ENCODE results near the gene NKX1-1.
"Not testable (repeated sequence)": the region's sequence is repeated elsewhere in the genome, so short reads cannot be mapped to it uniquely, and the experiment has no call there.

The NKX1-1 gene

DNA sequence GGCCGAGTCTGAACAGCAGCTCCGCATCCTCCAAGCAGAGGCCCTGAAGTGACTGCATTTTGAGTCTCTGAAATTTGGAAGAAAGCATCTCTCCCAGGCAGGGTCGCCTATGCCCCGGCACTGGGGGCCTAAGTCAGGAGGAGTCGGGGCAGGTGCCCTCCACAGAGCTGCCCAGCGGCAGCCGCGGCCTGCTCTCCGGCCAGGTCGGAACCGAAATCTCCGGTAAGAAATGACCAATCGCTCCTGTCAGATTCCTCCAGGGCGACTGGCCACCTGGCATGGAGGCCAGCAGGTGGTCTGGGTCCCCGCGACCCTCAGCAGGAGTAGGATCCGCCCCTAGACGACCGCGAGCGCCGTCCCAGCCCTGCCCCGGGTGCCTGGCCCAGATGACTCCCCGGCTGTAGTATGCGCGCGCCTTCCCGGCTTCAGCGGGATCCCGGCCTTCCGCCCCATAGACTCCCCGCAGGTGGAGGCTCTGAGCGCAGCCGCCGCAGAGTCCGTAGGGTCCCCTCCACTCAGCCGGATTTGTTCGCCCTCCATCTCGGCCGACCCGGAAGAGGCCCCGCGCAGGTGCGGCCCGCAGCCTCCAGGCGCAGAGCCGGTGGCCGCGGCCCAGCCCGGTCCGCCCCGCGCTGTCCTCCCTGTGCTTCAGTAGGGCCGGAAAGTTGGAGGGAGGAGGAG, 1.5 kb downstream of the NKX1-1 start:
- no peak for DNase-seq (ENCODE audit: low read depth in 2 of 2)

DNA sequence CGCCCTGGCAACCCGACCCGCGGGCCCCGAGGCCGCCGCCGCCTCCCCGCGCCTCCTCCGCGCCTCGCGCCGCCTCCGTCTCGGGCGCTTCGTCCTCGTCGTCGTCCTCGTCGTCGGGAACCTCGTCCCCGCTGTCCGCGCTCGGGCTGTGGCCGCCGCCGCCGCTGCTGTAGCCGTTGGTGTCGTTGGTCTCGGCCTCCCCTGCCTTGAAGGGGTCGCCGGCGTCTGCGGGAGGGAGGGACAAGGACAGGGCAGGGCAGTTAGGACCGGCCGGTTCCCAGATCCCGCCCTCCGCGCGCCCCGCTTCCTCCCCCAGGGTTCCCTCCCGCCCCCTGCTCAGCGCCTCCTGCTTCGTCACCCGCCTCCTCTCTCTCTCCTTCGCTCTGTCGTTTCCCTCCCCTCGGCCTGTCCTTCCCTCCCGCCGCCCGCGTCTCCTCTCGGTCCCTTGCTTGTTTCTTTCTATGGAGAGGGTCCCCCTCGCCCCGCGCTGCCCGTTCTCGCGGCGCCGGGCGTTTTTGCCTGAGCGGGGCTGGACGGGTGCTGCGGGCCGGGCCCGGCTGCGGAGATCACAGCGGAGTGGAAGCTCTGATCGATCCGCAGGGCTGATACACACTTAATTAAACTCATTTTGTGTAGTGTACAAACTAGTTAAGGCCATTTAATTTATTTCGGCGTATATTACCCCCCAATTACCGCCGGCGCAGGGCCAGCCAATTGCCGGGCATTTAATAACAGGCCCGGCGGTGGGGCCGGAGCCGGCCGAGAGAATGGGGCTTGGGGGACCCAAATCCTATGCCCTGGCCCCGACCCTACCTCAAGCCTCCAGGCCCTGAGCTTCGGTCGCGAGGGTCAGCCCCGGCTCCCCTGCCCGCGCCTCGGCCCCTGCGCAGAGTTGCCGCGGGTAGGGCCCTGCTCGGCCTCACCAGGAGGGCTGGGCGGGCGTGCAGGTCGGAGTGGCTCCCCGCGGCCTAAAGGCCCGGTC, 2.4 kb downstream of the NKX1-1 start:
- no peak for DNase-seq (ENCODE audit: low read depth in 2 of 2)

DNA sequence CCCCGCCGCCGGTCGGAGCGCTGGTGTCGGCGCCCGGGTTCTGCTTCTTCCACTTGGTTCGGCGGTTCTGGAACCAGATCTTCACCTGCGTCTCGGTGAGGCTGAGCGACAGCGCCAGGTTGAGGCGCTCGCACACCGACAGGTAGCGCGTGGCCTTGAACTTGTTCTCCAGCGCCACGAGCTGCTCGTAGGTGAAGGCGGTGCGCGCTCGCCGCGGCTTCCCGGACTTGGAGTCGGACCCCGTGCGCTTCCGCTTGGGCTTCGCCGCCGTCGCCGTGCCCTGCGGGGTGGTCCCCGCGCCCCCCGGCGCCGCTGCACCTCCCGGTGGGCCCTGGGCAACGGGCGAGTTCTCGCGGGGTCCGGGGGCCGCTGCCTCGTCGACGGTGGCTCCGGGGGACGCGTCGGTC, 3.1 kb downstream of the NKX1-1 start:
- DNase-seq (ENCODE audit: low read depth in 2 of 2) = no peak

DNA sequence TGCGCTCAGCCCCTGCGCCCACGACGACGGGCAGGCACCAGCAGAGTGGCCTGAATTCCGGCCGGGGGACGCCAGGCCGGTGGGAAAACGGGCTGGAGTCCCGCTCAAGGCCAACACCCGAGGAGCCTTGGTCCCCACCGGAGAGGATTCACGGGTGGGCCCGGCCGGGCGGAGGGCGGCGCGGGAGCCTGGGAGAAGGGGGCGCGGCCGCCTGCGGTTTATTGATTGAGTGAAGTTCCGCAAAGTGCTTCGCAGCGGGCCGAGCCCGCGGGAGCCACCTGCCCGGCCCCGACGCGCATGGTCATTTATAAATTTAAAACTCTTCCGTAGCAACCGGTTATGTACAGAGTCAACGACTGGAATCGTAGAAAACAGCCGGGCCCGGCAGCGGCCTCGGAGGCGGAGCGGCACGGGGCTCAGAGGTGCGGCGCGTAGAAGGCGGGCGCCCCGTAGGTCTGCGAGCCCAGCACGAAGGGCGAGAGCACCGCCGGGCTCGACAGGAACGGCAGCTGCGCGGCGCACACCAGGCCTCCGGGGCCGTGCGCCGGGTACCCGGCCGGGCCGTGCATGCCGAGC, 3.6 kb downstream of the NKX1-1 start:
- DNase-seq (ENCODE audit: low read depth in 2 of 2) = no peak

DNA sequence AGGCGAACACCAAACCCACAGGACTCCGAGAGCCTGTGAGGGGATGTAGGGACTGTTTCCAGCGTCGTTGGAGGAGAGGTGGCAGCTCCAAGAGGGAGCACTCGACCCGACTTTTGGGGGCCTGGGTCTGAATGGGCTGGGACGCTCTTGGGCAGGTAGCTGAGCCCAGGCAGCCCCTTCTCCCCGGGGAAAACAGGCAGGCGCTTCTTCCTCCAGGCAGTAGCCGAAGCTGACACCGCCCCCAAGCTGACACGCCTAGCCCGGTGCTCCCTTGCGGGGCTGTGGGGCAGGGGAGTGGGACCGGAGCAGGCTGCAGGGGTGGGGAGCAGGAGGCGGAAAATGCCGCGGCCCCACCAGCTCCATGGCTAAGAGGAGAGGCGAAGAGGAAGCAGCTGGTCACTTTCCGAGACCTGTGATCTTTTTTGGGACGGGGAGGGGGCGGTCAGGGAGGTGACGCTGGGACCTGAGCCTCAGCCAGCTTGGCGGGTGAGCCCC, 4.2 kb downstream of the NKX1-1 start:
- no peak for DNase-seq (ENCODE audit: low read depth in 2 of 2)

DNA sequence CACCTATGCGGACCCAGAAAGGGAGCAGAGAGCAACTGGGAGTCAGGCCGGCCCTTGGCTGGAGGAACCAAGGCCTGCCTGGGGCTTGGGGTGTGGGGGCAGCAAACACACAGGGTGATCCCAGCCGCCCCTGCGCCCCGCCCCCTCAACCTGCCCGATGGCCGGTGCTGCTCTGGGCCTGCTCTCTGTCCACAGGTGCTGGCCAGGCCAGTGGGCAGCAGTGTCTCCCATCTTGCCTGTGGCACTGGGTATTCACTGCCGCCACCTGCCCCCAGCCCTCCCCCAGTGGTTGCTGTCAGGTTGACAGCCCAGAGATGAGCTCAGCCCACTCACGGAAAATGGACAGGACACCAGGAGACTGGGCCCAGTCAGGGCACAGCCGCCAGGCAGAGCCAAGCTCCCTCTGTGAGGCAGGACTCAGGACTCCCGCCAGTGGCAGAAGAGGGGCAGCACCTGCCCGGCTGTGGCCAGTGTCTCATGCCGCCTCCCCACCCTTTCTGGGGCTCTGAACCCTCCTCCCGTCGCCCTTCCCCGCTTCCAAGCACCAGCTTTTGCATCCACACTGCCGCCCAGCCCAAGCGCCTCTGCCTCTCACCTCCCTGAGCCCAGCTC, 4.7 kb downstream of the NKX1-1 start:
- no peak for DNase-seq (ENCODE audit: low read depth in 2 of 2)

DNA sequence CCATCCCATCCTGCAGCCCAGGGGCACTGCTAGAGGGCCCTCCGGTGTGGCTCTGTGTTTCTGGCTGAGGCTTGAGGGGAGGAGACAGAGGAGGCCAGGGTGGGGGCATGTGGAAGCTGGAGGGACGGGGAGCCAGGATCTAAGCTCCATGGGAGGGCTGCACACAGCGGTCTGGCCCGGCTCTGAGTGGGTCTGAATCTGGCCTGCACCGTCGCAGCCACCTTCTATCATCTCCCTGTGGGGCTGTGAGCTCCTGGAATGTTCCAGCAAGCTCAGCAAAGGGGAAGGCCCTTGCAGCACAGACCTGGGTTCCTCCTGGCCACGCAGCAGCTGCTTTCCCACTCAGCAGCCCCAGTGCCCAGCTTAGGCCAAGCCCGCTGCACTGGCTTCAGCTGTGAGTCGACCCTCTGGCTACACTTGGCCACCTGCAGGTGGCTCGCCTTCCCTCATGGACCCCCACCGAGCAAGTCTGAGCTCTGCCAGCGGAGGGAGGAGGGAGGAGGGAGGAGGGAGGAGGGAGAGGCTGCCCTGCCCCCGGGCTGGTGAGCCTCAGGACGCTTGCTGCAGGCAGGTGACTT, 5.3 kb downstream of the NKX1-1 start:
- no peak for DNase-seq (ENCODE audit: low read depth in 2 of 2)

DNA sequence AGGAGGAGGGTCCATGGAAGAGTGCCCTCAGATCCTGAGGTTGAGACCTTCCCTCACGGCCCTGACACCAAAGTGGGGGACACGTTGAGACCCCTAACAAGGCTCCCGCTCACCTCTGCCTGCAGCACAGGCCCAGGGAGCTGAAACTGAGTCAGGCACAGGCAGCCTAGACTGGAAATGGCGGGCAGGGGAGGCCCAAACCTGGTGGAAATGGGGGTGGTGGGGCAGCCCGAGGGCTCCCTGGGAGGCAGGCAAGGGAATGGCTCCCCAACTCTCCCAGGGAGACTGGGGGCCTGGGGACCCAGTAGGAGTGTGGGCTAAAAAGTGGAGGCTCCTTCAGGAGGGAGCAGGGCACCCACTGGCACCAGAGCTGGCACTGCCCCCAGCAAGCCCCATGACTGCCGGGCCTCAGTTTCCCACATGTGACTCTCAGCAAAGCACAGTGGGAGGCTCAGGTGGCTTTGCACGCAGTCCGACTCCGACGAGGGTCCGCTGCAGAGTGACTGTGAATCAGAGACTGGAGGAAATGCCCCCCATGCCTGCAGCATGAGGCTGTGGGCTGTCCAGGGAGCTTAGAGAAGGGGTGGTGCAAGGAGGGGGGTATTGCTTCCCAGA, 5.9 kb downstream of the NKX1-1 start:
- DNase-seq (ENCODE audit: low read depth in 2 of 2) = no peak

DNA sequence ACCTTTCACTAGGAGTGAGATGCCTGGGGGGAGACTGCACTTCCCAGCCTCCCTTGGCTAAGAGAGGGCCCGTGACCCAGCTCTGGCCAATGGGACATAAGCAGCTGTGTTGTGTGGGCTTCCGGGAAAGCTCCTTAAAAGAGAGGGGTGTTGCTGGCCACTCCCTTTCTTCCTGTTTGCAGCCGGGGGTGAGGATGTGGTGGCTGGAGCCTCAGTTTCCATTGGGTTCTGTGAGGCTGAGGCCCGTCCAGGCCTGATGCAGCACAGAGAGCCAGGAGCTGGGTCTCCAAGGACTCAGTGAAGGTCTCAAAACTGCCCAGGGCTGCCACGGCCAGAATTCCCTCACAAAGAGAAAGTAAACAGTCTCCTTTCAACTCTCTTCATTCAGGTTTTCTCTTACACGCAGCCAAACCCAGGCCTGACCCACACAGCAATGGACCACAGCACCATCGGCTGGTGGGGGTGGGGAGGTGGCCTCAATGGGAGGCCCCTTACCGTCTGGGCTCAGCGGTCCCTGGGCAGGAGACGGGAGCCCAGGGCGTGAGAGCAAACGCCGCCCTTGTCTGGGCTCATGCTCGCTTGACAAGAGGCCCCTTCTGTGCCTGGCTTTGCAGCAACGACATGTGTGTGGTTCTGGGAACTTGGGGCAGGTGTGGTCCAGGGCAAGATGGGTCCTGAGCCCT, 6.6 kb downstream of the NKX1-1 start:
- no peak for DNase-seq (ENCODE audit: low read depth in 2 of 2)

DNA sequence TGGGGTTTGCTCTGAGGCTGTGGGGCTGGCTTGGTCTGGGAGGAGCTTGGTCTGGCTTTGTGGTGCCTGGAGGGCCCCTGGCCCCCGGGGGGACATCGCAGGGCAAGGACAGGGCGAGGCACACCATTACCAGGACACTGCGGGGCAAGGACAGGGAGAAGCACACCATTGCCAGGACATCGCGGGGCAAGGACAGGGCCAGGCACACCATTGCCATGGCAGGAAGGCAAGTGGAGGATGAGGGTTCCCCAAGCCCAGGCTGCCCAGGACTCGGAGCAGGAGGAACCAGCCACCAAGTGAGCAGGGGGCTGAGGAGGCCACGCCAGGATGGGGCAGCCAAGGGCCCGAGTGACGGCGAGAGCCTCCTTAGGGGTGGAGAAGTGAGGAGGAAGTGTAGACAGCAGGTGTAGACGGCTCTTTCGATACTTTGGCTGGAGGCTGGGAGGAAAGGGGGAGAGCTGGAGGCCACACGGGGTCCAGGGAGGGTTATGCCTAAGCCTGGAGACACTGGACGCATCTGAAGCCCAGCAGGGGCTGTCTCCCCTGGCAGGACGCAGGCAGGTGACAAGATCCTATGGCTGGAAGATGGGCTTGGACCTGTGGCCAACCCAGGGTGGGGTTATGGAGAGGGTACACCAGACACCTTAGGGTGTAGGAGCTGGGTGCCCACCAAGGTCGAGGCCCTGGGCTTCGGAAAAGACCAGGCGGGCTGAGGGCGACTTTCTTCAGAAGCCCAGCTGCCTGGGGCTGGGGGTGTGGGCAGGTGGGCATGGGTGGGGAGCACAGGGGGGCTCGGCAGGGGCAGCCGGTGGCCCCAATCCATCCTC, 7.3 kb downstream of the NKX1-1 start:
- DNase-seq (ENCODE audit: low read depth in 2 of 2) = no peak

DNA sequence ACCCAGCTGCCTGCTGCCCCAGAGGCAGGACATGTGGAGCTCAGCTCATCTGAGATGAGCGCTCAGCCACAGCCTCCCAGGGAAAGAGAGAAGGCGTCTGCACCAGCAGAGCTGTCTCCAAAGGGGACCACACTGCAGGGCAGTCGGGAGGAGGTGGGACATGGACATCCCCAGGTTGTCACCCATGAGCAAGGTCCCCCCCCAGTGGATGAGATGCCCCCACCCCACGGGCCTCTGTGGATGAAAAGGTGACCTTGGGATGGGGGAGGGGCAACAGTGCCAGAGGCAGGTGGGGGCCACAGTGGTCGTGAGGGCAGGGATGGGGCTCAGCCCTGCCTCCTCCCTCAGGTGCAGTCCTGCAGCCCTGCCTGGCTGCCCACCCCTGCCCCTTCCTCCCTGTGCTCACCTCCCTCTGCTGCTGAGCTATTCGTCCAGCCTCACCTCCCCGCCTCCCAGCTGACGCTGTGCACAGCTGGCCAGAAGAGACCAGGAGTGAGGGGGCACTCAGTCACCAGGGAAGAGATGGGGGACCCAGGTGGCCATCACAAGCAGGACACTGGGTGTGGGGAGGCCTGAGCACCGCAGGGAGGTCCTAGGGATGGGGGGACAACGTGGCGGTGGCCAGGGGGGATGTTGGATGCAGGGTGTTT, 9.3 kb downstream of the NKX1-1 start:
- DNase-seq (ENCODE audit: low read depth in 2 of 2) = no peak

DNA sequence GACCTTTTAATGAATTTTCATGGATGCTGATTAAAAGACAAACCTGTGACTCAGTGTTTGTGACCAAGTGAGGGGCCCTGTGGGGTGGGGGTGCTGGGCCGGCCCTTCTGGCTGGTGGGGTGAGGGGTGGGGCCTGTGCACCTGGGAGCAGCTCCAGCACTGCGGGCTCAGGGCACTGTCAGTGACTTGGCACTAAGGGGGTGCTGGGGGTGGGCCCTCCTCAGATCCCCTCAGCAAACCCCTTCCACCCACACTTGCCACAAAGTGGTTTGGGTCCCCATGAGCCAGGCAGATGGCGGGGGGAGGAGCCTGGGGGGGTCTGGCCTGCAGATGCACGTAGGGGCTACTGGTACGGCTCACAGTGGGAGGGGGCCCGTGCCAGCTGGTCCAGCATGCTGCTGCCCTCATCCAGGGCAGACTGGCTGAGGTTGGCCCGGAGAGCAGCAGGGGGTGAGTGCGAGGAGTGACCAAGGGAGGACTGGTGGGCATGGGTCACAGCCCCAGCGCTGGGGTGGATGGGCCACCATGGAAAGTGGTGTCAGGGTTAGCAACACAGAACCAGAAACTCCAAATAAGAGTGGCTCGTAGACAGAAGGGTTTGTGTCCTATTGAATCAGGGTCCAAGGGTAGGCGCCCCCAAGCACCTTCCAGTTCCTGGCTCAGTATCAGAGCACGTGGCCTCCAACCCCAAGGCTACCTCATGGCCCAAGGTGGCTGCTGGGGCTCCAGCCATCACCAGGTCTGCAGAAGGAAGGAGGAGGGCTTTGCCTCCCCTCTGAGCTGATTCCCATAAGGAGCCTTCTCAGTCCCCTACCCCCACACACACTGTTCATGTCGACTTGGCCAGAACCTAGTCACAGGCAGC, 10.1 kb downstream of the NKX1-1 start:
- no peak for DNase-seq (ENCODE audit: low read depth in 2 of 2)

DNA sequence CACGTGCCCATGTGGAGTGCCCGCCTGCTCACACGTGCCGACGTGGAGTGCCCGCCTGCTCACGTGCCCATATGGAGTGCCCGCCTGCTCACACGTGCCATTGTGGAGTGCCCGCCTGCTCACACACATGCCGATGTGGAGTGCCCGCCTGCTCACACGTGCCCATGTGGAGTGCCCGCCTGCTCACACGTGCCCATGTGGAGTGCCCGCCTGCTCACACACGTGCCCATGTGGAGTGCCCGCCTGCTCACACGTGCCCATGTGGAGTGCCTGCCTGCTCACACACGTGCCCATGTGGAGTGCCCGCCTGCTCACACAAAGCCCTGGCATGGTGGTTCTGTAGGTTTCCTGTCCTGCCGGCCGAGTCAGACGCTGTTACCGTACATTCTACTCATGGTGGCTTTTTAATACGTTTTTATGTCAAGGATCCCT, 10.8 kb downstream of the NKX1-1 start:
- not testable (repeated sequence) for DNase-seq (ENCODE audit: low read depth in 2 of 2)

DNA sequence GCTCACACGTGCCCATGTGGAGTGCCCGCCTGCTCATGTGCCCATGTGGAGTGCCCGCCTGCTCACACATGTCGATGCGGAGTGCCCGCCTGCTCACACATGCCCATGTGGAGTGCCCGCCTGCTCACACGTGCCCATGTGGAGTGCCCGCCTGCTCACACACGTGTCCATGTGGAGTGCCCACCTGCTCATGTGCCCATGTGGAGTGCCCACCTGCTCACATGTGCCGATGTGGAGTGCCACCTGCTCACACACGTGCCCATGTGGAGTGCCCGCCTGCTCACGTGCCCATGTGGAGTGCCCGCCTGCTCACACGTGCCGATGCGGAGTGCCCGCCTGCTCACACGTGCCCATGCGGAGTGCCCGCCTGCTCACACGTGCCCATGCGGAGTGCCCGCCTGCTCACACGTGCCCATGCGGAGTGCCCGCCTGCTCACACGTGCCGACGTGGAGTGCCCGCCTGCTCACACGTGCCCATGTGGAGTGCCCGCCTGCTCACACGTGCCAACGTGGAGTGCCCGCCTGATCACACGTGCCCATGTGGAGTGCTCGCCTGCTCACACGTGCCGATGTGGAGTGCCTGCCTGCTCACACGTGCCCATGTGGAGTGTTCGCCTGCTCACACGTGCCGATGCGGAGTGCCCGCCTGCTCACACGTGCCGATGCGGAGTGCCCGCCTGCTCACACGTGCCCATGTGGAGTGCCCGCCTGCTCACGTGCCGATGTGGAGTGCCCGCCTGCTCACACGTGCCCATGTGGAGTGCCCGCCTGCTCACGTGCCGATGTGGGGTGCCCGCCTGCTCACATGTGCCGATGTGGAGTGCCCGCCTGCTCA, 11.5 kb downstream of the NKX1-1 start:
- not testable (repeated sequence) for DNase-seq (ENCODE audit: low read depth in 2 of 2)

DNA sequence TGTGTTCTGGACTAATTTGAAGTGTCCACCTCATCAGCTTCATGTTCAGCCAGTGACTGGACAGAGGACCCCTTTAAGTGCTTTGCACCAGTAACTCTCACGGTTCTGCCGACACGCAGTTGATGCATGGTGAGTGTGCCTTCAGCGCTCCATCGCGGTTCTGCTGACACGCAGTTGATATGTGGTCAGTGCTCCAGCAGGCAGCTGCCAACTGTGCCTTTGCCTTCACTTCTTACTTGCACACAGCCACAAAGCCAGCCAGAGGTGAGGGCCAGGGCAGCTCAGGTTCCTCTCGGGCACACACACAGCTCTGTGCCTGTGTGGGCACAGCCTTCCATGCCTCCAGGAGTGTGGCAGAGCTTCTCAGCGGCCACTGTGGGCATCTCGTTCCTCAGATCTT, 12.4 kb downstream of the NKX1-1 start:
- no peak for DNase-seq (ENCODE audit: low read depth in 2 of 2)

DNA sequence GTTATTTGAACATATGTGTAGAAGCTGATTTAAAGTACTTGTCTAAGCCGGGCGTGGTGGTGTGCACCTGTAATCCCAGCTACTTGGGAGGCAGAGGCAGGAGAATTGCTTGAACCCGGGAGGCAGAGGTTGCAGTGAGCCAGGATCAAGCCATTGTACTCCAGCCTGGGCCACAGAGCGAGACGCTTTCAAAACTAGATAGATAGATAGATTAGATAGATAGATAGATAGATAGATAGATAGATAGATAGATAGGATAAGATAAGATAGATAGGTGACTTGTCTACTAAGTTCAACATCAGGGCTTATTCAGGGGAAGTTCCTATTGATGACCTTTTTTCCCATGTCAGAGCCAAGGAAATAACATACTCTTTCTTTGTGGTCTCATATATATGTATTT, 12.9 kb downstream of the NKX1-1 start:
- DNase-seq (ENCODE audit: low read depth in 2 of 2) = not testable (repeated sequence)

Measured in activated CD8-positive, alpha-beta memory T cell treated with anti-CD3 and anti-CD28 coated beads for 4 hours (primary cell).